SK-N-SH treated with all-trans-retinoic acid at 6 μM for 48 hours (cell line): ENCODE data around the gene SEC24C.

ENCODE experiments used
- ARNTL ChIP-seq: fragments of 450-650 bp; formaldehyde crosslinking; IDR thresholded peaks from 2 replicates; pipeline ENCODE4 v1.5.0; 2020; ENCODE audit warnings: low read depth, mild to moderate bottlenecking, moderate library complexity, borderline replicate concordance
- TF ChIP-seq, protein P1 (sequence below): fragments of 250-450 bp; sonication (Bioruptor Pico); IDR thresholded peaks from 2 replicates; pipeline ENCODE4 v1.5.1; 2020; ENCODE audit warnings: low read depth, mild to moderate bottlenecking, moderate library complexity

GRCh38 chr10:73791871-73792400 lies 47.8 kb downstream of the SEC24C start:
- TF ChIP-seq, protein P1, sequence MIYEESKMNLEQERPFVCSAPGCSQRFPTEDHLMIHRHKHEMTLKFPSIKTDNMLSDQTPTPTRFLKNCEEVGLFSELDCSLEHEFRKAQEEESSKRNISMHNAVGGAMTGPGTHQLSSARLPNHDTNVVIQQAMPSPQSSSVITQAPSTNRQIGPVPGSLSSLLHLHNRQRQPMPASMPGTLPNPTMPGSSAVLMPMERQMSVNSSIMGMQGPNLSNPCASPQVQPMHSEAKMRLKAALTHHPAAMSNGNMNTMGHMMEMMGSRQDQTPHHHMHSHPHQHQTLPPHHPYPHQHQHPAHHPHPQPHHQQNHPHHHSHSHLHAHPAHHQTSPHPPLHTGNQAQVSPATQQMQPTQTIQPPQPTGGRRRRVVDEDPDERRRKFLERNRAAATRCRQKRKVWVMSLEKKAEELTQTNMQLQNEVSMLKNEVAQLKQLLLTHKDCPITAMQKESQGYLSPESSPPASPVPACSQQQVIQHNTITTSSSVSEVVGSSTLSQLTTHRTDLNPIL: no peak
- no peak for TF ChIP-seq ARNTL (CRISPR knock-in tag)
